K562 (cell line): ENCODE results near the gene CEND1. TPM values are rescaled to one million over a fixed set of nuclear protein-coding genes. Genes with fewer than 3 reads are reported as not detected.
A peak's percentile ranks its signal among the peaks of the same experiment; 100 is the strongest.

Source experiments
- BMI1 ChIP-seq: fragments of 150-350 bp; IDR thresholded peaks from 2 replicates; pipeline ENCODE4 v1.6.1; 2014; ENCODE audit warnings: low read length
- C11orf30 ChIP-seq: fragments of 450-650 bp; IDR thresholded peaks from 2 replicates; pipeline ENCODE4 v1.6.1; 2016; ENCODE audit warnings: low read depth, mild to moderate bottlenecking
- ETV6 ChIP-seq, 3 experiments: fragments of 150-350 bp in 1 of 3; sonication (generic) in 1 of 3; formaldehyde crosslinking in 1 of 3; IDR thresholded peaks; 2 replicates each; pipeline versions ENCODE4 v1.6.1 to v1.8.0; 2014 to 2022; ENCODE audit warnings: borderline replicate concordance in 2 of 3, low read depth in 2 of 3, antibody characterized with exemption in 1 of 3, low read length in 1 of 3, mild to moderate bottlenecking in 1 of 3, missing genetic modification reagents in 1 of 3
- FOSL1 ChIP-seq: fragments of 200-800 bp; sonication (Bioruptor generic); conservative IDR thresholded peaks from 2 replicates; pipeline ENCODE4 v1.6.1; 2016; ENCODE audit warnings: missing genetic modification characterization, missing compliant biosample characterization
- FOXK1 ChIP-seq: sonication (generic); formaldehyde crosslinking; IDR thresholded peaks from 2 replicates; pipeline ENCODE4 v1.8.0; 2022; ENCODE audit warnings: missing genetic modification reagents, mild to moderate bottlenecking, borderline replicate concordance
- MECOM ChIP-seq: fragments of 250-450 bp; sonication (Bioruptor Pico); IDR thresholded peaks from 2 replicates; pipeline ENCODE4 v1.8.0; 2022; ENCODE audit warnings: inconsistent platforms
- MYBL2 ChIP-seq, 2 experiments: fragments of 450-650 bp in 1 of 2; sonication (generic) in 1 of 2; formaldehyde crosslinking in 1 of 2; IDR thresholded peaks; 2 replicates each; pipeline versions ENCODE4 v1.6.1 to v1.8.1; 2017 to 2022; ENCODE audit warnings: borderline replicate concordance in 1 of 2, inconsistent platforms in 1 of 2, low read depth in 1 of 2, mild to moderate bottlenecking in 1 of 2, missing genetic modification reagents in 1 of 2, moderate library complexity in 1 of 2
- NFIX ChIP-seq: fragments of 250-450 bp; sonication (Bioruptor Pico); IDR thresholded peaks from 2 replicates; pipeline ENCODE4 v1.4.0; 2020; ENCODE audit warnings: low read depth, mild to moderate bottlenecking, moderate library complexity
- NR3C1 ChIP-seq: sonication (generic); formaldehyde crosslinking; IDR thresholded peaks from 2 replicates; pipeline ENCODE4 v1.8.1; 2022; ENCODE audit warnings: missing genetic modification reagents
- PHF20 ChIP-seq: fragments of 450-650 bp; IDR thresholded peaks from 2 replicates; pipeline ENCODE4 v1.6.1; 2018; ENCODE audit not compliant: partially characterized antibody
- POLR2A ChIP-seq: fragments of 450-650 bp; conservative IDR thresholded peaks from 2 replicates; pipeline ENCODE4 v1.6.1; 2016
- PPARD ChIP-seq: fragments of 250-450 bp; sonication (Bioruptor Pico); IDR thresholded peaks from 2 replicates; pipeline ENCODE4 v1.8.0; 2022; ENCODE audit warnings: inconsistent platforms, mild to moderate bottlenecking, moderate library complexity
- PREB ChIP-seq: sonication (generic); formaldehyde crosslinking; IDR thresholded peaks from 2 replicates; pipeline ENCODE4 v1.8.1; 2023; ENCODE audit warnings: mild to moderate bottlenecking, missing genetic modification reagents
- RBM34 ChIP-seq: fragments of 200-400 bp; formaldehyde crosslinking; IDR thresholded peaks from 2 replicates; pipeline ENCODE4 v1.6.1; 2018; ENCODE audit warnings: low read length, borderline replicate concordance; ENCODE audit not compliant: insufficient read depth
- RBM39 ChIP-seq: fragments of 200-400 bp; formaldehyde crosslinking; optimal IDR thresholded peaks from 2 replicates; pipeline ENCODE3; 2018; ENCODE audit warnings: low read depth, low read length
- THAP12 ChIP-seq: fragments of 250-450 bp; sonication (Bioruptor Pico); IDR thresholded peaks from 2 replicates; pipeline ENCODE4 v1.9.0; 2021; ENCODE audit warnings: mild to moderate bottlenecking, inconsistent platforms
- ZBED1 ChIP-seq: IDR thresholded peaks from 2 replicates; pipeline ENCODE4 v1.6.1; 2014
- ZNF143 ChIP-seq: sonication (generic); formaldehyde crosslinking; IDR thresholded peaks from 2 replicates; pipeline ENCODE4 v1.9.0; 2022; ENCODE audit warnings: mild to moderate bottlenecking, missing genetic modification reagents
- ZNF311 ChIP-seq: fragments of 250-450 bp; sonication (Bioruptor Pico); IDR thresholded peaks from 2 replicates; pipeline ENCODE4 v1.4.0; 2020; ENCODE audit warnings: mild to moderate bottlenecking, moderate library complexity
- ZNF561 ChIP-seq: fragments of 450-650 bp; formaldehyde crosslinking; conservative IDR thresholded peaks from 2 replicates; pipeline ENCODE4 v1.4.0; 2020; ENCODE audit warnings: mild to moderate bottlenecking, moderate library complexity
- ZNF592 ChIP-seq: fragments of 450-650 bp; IDR thresholded peaks from 2 replicates; pipeline ENCODE4 v1.6.1; 2017; ENCODE audit warnings: antibody characterized with exemption, mild to moderate bottlenecking
- polyA plus RNA-seq, 8 experiments: library from polyadenylated mRNA; depleted of rRNA in 4 of 8; stranded (reverse) in 5 of 8; unstranded in 3 of 8; fragments of >200 nt; fragmentation: Nextera tagmentation in 2 of 8; fragmentation: Illumina TruSeq in 1 of 8; extraction: Ambion mirVana in 2 of 8; extraction: Trizol in 1 of 8; gene quantifications; 2 replicates each; pipeline versions ENCODE4 v1.2.1 to v1.2.3, GENCODE V29; 2011 to 2014; ENCODE audit warnings: inconsistent platforms in 1 of 8, missing spikeins in 1 of 8
- total RNA-seq, 7 experiments: library from RNA; depleted of rRNA in 6 of 7; stranded (reverse); fragments of >200 nt in 6 of 7; fragmentation: Illumina TruSeq in 2 of 7; extraction: Trizol in 2 of 7; gene quantifications; 2 replicates each; pipeline versions ENCODE4 v1.2.1 to v1.2.3, GENCODE V29; 2011 to 2021; ENCODE audit warnings: low replicate concordance in 1 of 7

The CEND1 gene
- total and polyA plus RNA-seq, 9 of the 15 experiments (the other 6 are each of a cell fraction or from before 2014, with no cell fraction given) = 0.13 to 0.18 (median 0.16) TPM; not detected in 6

- no peak for TF ChIP-seq MYBL2 (IDR thresholded peaks at IDR 0.05; ENCODE audit: low read depth)
- no peak for TF ChIP-seq MYBL2 (CRISPR knock-in tag; IDR thresholded peaks at IDR 0.05; ENCODE audit: borderline replicate concordance)
- TF ChIP-seq FOXK1 (CRISPR knock-in tag) = no peak
- no peak for TF ChIP-seq THAP12 (CRISPR knock-in tag)
- TF ChIP-seq C11orf30 = peak; percentile 94
- no peak for TF ChIP-seq NFIX (CRISPR knock-in tag)
- no peak for TF ChIP-seq ZNF311 (CRISPR knock-in tag)
- TF ChIP-seq ETV6 (IDR thresholded peaks at IDR 0.05; ENCODE audit: borderline replicate concordance in 1 of 2, low read depth in 2 of 2, low read length in 1 of 2) = no peak
- TF ChIP-seq ETV6 (CRISPR knock-in tag; IDR thresholded peaks at IDR 0.05; ENCODE audit: borderline replicate concordance) = no peak
- no peak for TF ChIP-seq PPARD (CRISPR knock-in tag)
- TF ChIP-seq PHF20 = no peak
- TF ChIP-seq ZNF143 (CRISPR knock-in tag) = no peak
- TF ChIP-seq RBM34 = 0 out of 2 replicates have a peak, but pooled peaks have one; percentile 59
- 0 out of 2 replicates have a peak, but pooled peaks have one; percentile 14 for TF ChIP-seq ZNF592
- no peak for TF ChIP-seq MECOM (CRISPR knock-in tag)
- no peak for TF ChIP-seq NR3C1 (CRISPR knock-in tag)
- TF ChIP-seq ZNF561 (CRISPR knock-in tag) = no peak
- no peak for TF ChIP-seq POLR2A
- TF ChIP-seq RBM39 = no peak
- no peak for TF ChIP-seq BMI1
- TF ChIP-seq FOSL1 (tag) = no peak
- no peak for TF ChIP-seq ZBED1
- no peak for TF ChIP-seq PREB (CRISPR knock-in tag)
Measured at GRCh38 chr11:746289-747157, 43.4 kb downstream of the CEND1 start (continued).
